GM12878 (cell line): ENCODE results near the gene KDM4F. TPM values are rescaled to one million over a fixed set of nuclear protein-coding genes. Genes with fewer than 3 reads are reported as not detected.

Source experiments
- ATAC-seq: fragments of 200-7000 bp; cut with Tn5 transposase; 3 replicates; pipeline ENCODE4 v1.9.1; 2020; ENCODE audit warnings: mild to moderate bottlenecking, moderate library complexity
- BruUV-seq: library from RNA; stranded (reverse); fragments of 400-500 nt; replicated peaks from 2 replicates; lab custom pipeline; 2021; lab: Mats Ljungman, UMichigan
- CTCF ChIA-PET: fragments of 300-600 bp; sonication (Branson Sonifier 250); formaldehyde crosslinking; extraction: SDS; loops from one replicate; lab custom pipeline; 2021; ENCODE audit warnings: inconsistent platforms; lab: Yijun Ruan, JAX
- POLR2A ChIA-PET: fragments of 350-600 bp; formaldehyde crosslinking; extraction: SDS; loops from one replicate; lab custom pipeline; 2021; ENCODE audit warnings: inconsistent platforms; lab: Charles Lee
- RAD21 ChIA-PET: fragments of 300-600 bp; sonication (Branson Sonifier 250); formaldehyde crosslinking; loops from one replicate; lab custom pipeline; 2023; ENCODE audit warnings: antibody characterized with exemption; ENCODE audit not compliant: unreplicated experiment; lab: Charles Lee
- SMC1A ChIA-PET: fragments of 300-600 bp; sonication (Branson Sonifier 250); formaldehyde crosslinking; loops from one replicate; lab custom pipeline; 2023; ENCODE audit not compliant: unreplicated experiment, uncharacterized antibody; lab: Charles Lee
- DNase-seq: peaks from one replicate; pipeline ENCODE4 v3.0.0-alpha.2; 2011; ENCODE audit warnings: low read depth, low spot score
- FAIRE-seq: peaks from 3 replicates; lab custom pipeline; 2011; peaks lifted over from hg19 to GRCh38; lab: Jason Lieb, UNC
- H2AFZ ChIP-seq: 2 replicates; pipeline ENCODE4 v1.6.0; 2011; ENCODE audit warnings: low read depth, low read length, control low read depth; ENCODE audit not compliant: control insufficient read depth
- H3K27ac ChIP-seq: 2 replicates; pipeline ENCODE4 v1.5.1; 2011; ENCODE audit warnings: control low read depth; ENCODE audit not compliant: control insufficient read depth, insufficient read depth
- H3K27me3 ChIP-seq, 2 experiments: replicated peaks in 1 of 2; 2 replicates each; pipeline versions ENCODE4 v1.6.0 to v1.6.1; 2011; ENCODE audit warnings: low read length in 1 of 2; ENCODE audit not compliant: control insufficient read depth in 2 of 2, insufficient read depth in 2 of 2
- H3K36me3 ChIP-seq, 2 experiments: 2 replicates each; pipeline ENCODE4 v1.5.1; 2011; ENCODE audit warnings: low read length in 1 of 2; ENCODE audit not compliant: control insufficient read depth in 2 of 2, insufficient read depth in 2 of 2
- H3K4me1 ChIP-seq: 2 replicates; pipeline ENCODE4 v1.6.1; 2011; ENCODE audit warnings: mild to moderate bottlenecking, low read length, moderate library complexity, mixed read lengths; ENCODE audit not compliant: control insufficient read depth, insufficient read depth
- H3K4me2 ChIP-seq: 2 replicates; pipeline ENCODE4 v1.6.0; 2011; ENCODE audit warnings: control low read depth; ENCODE audit not compliant: control insufficient read depth, insufficient read depth
- H3K4me3 ChIP-seq: fragments of 200-600 bp; sonication (generic); 2 replicates; pipeline ENCODE4 v1.5.1; 2016
- H3K79me2 ChIP-seq: 2 replicates; pipeline ENCODE4 v1.6.0; 2011; ENCODE audit warnings: low read length; ENCODE audit not compliant: control insufficient read depth, insufficient read depth
- H3K9ac ChIP-seq: 2 replicates; pipeline ENCODE4 v1.8.0; 2011; ENCODE audit warnings: low read length, control low read depth, mixed read lengths; ENCODE audit not compliant: control insufficient read depth, insufficient read depth
- H3K9me3 ChIP-seq: replicated peaks from 3 replicates; pipeline ENCODE4 v1.5.1; 2011; ENCODE audit warnings: mild to moderate bottlenecking, low read length; ENCODE audit not compliant: control insufficient read depth, insufficient read depth
- H4K20me1 ChIP-seq: 2 replicates; pipeline ENCODE4 v1.6.0; 2011; ENCODE audit not compliant: control insufficient read depth, insufficient read depth
- BCL11A ChIP-seq: IDR thresholded peaks from 2 replicates; pipeline ENCODE4 v1.6.1; 2011; ENCODE audit warnings: low read depth, low read length
- BMI1 ChIP-seq: fragments of 450-650 bp; IDR thresholded peaks from 2 replicates; pipeline ENCODE4 v1.6.1; 2016; ENCODE audit warnings: mild to moderate bottlenecking, moderate library complexity, borderline replicate concordance
- FOS ChIP-seq: IDR thresholded peaks from 3 replicates; pipeline ENCODE4 v1.6.1; 2011; ENCODE audit warnings: borderline replicate concordance; ENCODE audit not compliant: insufficient read length; ENCODE audit errors: extremely low read depth
- RAD21 ChIP-seq: IDR thresholded peaks from 2 replicates; pipeline ENCODE4 v1.6.1; 2011; ENCODE audit warnings: mild to moderate bottlenecking, low read depth, low read length, moderate library complexity; ENCODE audit not compliant: insufficient read depth
- RAD51 ChIP-seq: fragments of 450-650 bp; IDR thresholded peaks from 2 replicates; pipeline ENCODE4 v1.6.1; 2016; ENCODE audit warnings: moderate library complexity, mild to moderate bottlenecking, inconsistent platforms
- STAT1 ChIP-seq: fragments of 450-650 bp; conservative IDR thresholded peaks from 2 replicates; pipeline ENCODE4 v1.6.1; 2014; ENCODE audit warnings: antibody characterized with exemption, mild to moderate bottlenecking
- STAT3 ChIP-seq: IDR thresholded peaks from 2 replicates; pipeline ENCODE4 v1.6.1; 2011; ENCODE audit warnings: low read depth, low read length, improper control_type of control experiment
- SUPT20H ChIP-seq: IDR thresholded peaks from 2 replicates; pipeline ENCODE4 v1.6.1; 2011; ENCODE audit warnings: low read depth, mild to moderate bottlenecking, low read length, moderate library complexity, borderline replicate concordance; ENCODE audit not compliant: control insufficient read depth
- WGBS: methylation state at CpG from one replicate; pipeline ENCODE4 v1.1.6; 2016; ENCODE audit warnings: low lambda C conversion rate; ENCODE audit not compliant: insufficient replicate concordance, insufficient coverage; ENCODE audit errors: missing lambda C conversion rate; 5-methylcytosine and 5-hydroxymethylcytosine counted together
- in situ Hi-C: fragments of 300-500 bp; cut with MboI; formaldehyde crosslinking; loops from 9 replicates; pipeline ENCODE4 v1.14.3; 2018; ENCODE audit warnings: mixed read lengths
- intact Hi-C: fragments of 100-400 bp; cut with micrococcal nuclease; formaldehyde crosslinking; loops from one replicate; pipeline ENCODE4 v1.14.2; 2022; ENCODE audit not compliant: unreplicated experiment
- polyA plus RNA-seq, 11 experiments: library from polyadenylated mRNA; depleted of rRNA in 4 of 11; unstranded in 6 of 11; stranded (reverse) in 5 of 11; fragments of >200 nt; fragmentation: Nextera tagmentation in 4 of 11; fragmentation: Illumina TruSeq in 1 of 11; extraction: Ambion mirVana in 4 of 11; extraction: Trizol in 1 of 11; gene quantifications; 1 replicate in 1 of 11; 2 replicates in 10 of 11; pipeline versions ENCODE4 v1.2.1 to v1.2.3, GENCODE V29; 2011 to 2016; ENCODE audit warnings: inconsistent platforms in 2 of 11, missing spikeins in 2 of 11, low read depth in 1 of 11
- total RNA-seq, 4 experiments: library from RNA; depleted of rRNA in 3 of 4; stranded (reverse); fragments of >200 nt in 3 of 4; fragmentation: Illumina TruSeq in 1 of 4; extraction: Trizol in 1 of 4; gene quantifications; 2 replicates each; pipeline versions ENCODE4 v1.2.1 to v1.2.3, GENCODE V29; 2013 to 2021
- TF ChIP-seq, protein P1 (sequence below): fragments of 150-350 bp; IDR thresholded peaks from 2 replicates; pipeline ENCODE4 v1.6.1; 2014; ENCODE audit warnings: mild to moderate bottlenecking, low read depth, low read length
- TF ChIP-seq, protein P2 (sequence below): fragments of 450-650 bp; IDR thresholded peaks from 2 replicates; pipeline ENCODE4 v1.6.1; 2017; ENCODE audit warnings: borderline replicate concordance
- TF ChIP-seq, protein P3 (sequence below): fragments of 450-650 bp; IDR thresholded peaks from 2 replicates; pipeline ENCODE4 v1.6.1; 2017; ENCODE audit warnings: mild to moderate bottlenecking, moderate library complexity
- TF ChIP-seq, protein P4 (sequence below): IDR thresholded peaks from 2 replicates; pipeline ENCODE4 v1.6.1; 2012; ENCODE audit warnings: low read length, inconsistent platforms
- TF ChIP-seq, protein P5 (sequence below): IDR thresholded peaks from 2 replicates; pipeline ENCODE4 v1.6.1; 2012; ENCODE audit warnings: low read depth, low read length, improper control_type of control experiment

The KDM4F gene
- total and polyA plus RNA-seq, 10 of the 15 experiments (the other 5 are each of a cell fraction or from before 2014, with no cell fraction given), result not detected

DNA sequence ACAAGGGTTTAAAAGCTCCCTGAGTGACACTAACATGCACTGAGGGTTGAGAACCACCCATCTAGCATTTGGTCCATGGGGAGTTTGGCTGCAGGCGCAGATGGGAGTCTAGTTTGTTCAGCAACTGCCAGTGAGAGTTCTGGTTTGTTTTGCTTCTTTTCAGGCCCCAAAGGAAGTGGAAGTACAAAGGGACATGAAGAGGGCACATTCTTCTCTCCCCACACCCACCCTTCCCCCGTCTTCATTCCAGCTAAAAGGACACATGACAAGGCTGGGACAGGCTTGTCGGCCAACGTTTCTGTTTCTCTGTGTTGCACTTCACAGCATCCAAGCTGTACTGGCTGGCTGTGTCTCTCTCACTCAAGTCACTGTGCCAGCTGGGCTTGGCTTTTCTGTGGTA is 32.2 kb downstream of the KDM4F start:
- no peaks in the 10 kb centered on the region for H3K27me3 ChIP-seq
- no peaks in the 10 kb centered on the region for H3K79me2 ChIP-seq
- CTCF ChIA-PET, result interaction anchor here (1.1 to 4.1 kb wide), 6 partner anchors 12 to 64 kb away, joined by 3 to 37 read pairs (median 4); no protein-coding TSS in a partner anchor
- BruUV-seq, result no TSS peak
- in situ Hi-C loops (no loop called here), intact Hi-C loops (no loop called here)
- ATAC-seq (no peak), DNase-seq (no peak), FAIRE-seq (no peak)
- POLR2A ChIA-PET, result interaction anchor here (1.0 to 2.3 kb wide), 2 partner anchors 10 to 13 kb away, joined by 4 to 7 read pairs; no protein-coding TSS in a partner anchor
- no peak overlapping the region for H3K9ac ChIP-seq
- RAD21 ChIA-PET, result interaction anchor here (1.2 to 2.0 kb wide), 3 partner anchors 8 to 11 kb away, joined by 4 to 6 read pairs (median 6); partner anchors contain the start of gene ENDOD1
- no peak overlapping the region for H2AFZ ChIP-seq
- no peaks in the 10 kb centered on the region for H3K9me3 ChIP-seq
- H3K4me2 ChIP-seq, result no peak overlapping the region
- H3K27ac ChIP-seq, result no peak overlapping the region
- H3K36me3 ChIP-seq, result no peaks in the 10 kb centered on the region
- 67% methylated on average over 4 of the region's 4 CpGs for WGBS
- H3K4me3 ChIP-seq, result no peak overlapping the region
- SMC1A ChIA-PET, result interaction anchor here (1.1 to 8.7 kb wide), 5 partner anchors 9 to 16 kb away, joined by 3 to 85 read pairs (median 6); partner anchors contain the start of gene SRSF8
- H4K20me1 ChIP-seq, result no peaks in the 10 kb centered on the region
- peaks cover 5% of the 10 kb centered on the region; the same call in 1 of the 2 replicates for H3K4me1 ChIP-seq
- no peak for TF ChIP-seq SUPT20H
- TF ChIP-seq, protein P1, sequence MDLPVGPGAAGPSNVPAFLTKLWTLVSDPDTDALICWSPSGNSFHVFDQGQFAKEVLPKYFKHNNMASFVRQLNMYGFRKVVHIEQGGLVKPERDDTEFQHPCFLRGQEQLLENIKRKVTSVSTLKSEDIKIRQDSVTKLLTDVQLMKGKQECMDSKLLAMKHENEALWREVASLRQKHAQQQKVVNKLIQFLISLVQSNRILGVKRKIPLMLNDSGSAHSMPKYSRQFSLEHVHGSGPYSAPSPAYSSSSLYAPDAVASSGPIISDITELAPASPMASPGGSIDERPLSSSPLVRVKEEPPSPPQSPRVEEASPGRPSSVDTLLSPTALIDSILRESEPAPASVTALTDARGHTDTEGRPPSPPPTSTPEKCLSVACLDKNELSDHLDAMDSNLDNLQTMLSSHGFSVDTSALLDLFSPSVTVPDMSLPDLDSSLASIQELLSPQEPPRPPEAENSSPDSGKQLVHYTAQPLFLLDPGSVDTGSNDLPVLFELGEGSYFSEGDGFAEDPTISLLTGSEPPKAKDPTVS, result no peak
- no peak for TF ChIP-seq BCL11A
- TF ChIP-seq, protein P2, sequence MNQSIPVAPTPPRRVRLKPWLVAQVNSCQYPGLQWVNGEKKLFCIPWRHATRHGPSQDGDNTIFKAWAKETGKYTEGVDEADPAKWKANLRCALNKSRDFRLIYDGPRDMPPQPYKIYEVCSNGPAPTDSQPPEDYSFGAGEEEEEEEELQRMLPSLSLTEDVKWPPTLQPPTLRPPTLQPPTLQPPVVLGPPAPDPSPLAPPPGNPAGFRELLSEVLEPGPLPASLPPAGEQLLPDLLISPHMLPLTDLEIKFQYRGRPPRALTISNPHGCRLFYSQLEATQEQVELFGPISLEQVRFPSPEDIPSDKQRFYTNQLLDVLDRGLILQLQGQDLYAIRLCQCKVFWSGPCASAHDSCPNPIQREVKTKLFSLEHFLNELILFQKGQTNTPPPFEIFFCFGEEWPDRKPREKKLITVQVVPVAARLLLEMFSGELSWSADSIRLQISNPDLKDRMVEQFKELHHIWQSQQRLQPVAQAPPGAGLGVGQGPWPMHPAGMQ, result no peak
- TF ChIP-seq RAD51, result no peak
- no peak for TF ChIP-seq BMI1
- TF ChIP-seq FOS, result no peak
- TF ChIP-seq, protein P3, sequence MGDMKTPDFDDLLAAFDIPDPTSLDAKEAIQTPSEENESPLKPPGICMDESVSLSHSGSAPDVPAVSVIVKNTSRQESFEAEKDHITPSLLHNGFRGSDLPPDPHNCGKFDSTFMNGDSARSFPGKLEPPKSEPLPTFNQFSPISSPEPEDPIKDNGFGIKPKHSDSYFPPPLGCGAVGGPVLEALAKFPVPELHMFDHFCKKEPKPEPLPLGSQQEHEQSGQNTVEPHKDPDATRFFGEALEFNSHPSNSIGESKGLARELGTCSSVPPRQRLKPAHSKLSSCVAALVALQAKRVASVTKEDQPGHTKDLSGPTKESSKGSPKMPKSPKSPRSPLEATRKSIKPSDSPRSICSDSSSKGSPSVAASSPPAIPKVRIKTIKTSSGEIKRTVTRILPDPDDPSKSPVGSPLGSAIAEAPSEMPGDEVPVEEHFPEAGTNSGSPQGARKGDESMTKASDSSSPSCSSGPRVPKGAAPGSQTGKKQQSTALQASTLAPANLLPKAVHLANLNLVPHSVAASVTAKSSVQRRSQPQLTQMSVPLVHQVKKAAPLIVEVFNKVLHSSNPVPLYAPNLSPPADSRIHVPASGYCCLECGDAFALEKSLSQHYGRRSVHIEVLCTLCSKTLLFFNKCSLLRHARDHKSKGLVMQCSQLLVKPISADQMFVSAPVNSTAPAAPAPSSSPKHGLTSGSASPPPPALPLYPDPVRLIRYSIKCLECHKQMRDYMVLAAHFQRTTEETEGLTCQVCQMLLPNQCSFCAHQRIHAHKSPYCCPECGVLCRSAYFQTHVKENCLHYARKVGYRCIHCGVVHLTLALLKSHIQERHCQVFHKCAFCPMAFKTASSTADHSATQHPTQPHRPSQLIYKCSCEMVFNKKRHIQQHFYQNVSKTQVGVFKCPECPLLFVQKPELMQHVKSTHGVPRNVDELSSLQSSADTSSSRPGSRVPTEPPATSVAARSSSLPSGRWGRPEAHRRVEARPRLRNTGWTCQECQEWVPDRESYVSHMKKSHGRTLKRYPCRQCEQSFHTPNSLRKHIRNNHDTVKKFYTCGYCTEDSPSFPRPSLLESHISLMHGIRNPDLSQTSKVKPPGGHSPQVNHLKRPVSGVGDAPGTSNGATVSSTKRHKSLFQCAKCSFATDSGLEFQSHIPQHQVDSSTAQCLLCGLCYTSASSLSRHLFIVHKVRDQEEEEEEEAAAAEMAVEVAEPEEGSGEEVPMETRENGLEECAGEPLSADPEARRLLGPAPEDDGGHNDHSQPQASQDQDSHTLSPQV, result no peak
- TF ChIP-seq, protein P4, sequence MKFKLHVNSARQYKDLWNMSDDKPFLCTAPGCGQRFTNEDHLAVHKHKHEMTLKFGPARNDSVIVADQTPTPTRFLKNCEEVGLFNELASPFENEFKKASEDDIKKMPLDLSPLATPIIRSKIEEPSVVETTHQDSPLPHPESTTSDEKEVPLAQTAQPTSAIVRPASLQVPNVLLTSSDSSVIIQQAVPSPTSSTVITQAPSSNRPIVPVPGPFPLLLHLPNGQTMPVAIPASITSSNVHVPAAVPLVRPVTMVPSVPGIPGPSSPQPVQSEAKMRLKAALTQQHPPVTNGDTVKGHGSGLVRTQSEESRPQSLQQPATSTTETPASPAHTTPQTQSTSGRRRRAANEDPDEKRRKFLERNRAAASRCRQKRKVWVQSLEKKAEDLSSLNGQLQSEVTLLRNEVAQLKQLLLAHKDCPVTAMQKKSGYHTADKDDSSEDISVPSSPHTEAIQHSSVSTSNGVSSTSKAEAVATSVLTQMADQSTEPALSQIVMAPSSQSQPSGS, result no peak
- no peak for TF ChIP-seq RAD21
- TF ChIP-seq, protein P5, sequence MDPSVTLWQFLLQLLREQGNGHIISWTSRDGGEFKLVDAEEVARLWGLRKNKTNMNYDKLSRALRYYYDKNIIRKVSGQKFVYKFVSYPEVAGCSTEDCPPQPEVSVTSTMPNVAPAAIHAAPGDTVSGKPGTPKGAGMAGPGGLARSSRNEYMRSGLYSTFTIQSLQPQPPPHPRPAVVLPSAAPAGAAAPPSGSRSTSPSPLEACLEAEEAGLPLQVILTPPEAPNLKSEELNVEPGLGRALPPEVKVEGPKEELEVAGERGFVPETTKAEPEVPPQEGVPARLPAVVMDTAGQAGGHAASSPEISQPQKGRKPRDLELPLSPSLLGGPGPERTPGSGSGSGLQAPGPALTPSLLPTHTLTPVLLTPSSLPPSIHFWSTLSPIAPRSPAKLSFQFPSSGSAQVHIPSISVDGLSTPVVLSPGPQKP, result no peak
- TF ChIP-seq STAT3, result no peak
- no peak for TF ChIP-seq STAT1
